ENCODE measurements around the gene RBM5.

- TF ChIP-seq TRIM28 (IDR thresholded peaks at IDR 0.05; ENCODE audit: borderline replicate concordance, low read length) (no peak), CTCF (tag by site-specific recombination; IDR thresholded peaks at IDR 0.05) (no peak), ZBTB11 (tag by site-specific recombination; conservative IDR thresholded peaks at IDR 0.05; ENCODE audit: low read depth) (no peak), PRDM2 (tag by site-specific recombination; IDR thresholded peaks at IDR 0.05; ENCODE audit: borderline replicate concordance) (no peak), ZNF664 (tag by site-specific recombination; IDR thresholded peaks at IDR 0.05) (no peak), KLF1 (tag by site-specific recombination; IDR thresholded peaks at IDR 0.05) (no peak)
Measured at GRCh38 chr3:50050361-50050760, 38.4 kb upstream of the RBM5 start.

All from HEK293 (cell line).